Neuron (in vitro differentiated cells): ENCODE results near the gene NCBP2L.

ENCODE experiments used
- H2AFZ ChIP-seq: one replicate; pipeline ENCODE4 v1.6.1; 2013; ENCODE audit warnings: low read depth, mild to moderate bottlenecking, inconsistent platforms, low read length, moderate library complexity
- H3K27me3 ChIP-seq: one replicate; pipeline ENCODE4 v1.6.1; 2013; ENCODE audit warnings: low read length; ENCODE audit not compliant: insufficient read depth
- H3K36me3 ChIP-seq: one replicate; pipeline ENCODE4 v1.6.1; 2013; ENCODE audit warnings: low read length; ENCODE audit not compliant: insufficient read depth
- H3K4me1 ChIP-seq: one replicate; pipeline ENCODE4 v1.6.1; 2013; ENCODE audit warnings: low read length; ENCODE audit not compliant: insufficient read depth
- H3K4me3 ChIP-seq: 2 replicates; pipeline ENCODE4 v1.5.1; 2013; ENCODE audit warnings: mild to moderate bottlenecking, low read length, moderate library complexity
- H3K9me3 ChIP-seq: one replicate; pipeline ENCODE4 v1.6.1; 2013; ENCODE audit warnings: low read length

Gene NCBP2L

GRCh38 chrX:107741404-107741790, 36.1 kb upstream of the NCBP2L start:
- Histone ChIP-seq H3K9me3 (no peaks in the 10 kb centered on the region), H3K4me3 (no peak overlapping the region), H3K4me1 (no peaks in the 10 kb centered on the region), H2AFZ (no peak overlapping the region), H3K36me3 (no peaks in the 10 kb centered on the region), H3K27me3 (peaks cover 8% of the 10 kb centered on the region)

- H3K36me3 ChIP-seq, result no peaks in the 10 kb centered on the region
- peaks cover 10% of the 10 kb centered on the region for H3K27me3 ChIP-seq
Measured at GRCh38 chrX:107742700-107743191, 34.8 kb upstream of the NCBP2L start.

GRCh38 chrX:107743995-107744394, 33.5 kb upstream of the NCBP2L start:
- Histone ChIP-seq H3K36me3 (no peaks in the 10 kb centered on the region), H3K9me3 (no peaks in the 10 kb centered on the region), H3K4me1 (no peaks in the 10 kb centered on the region), H2AFZ (no peak overlapping the region), H3K27me3 (peaks cover 10% of the 10 kb centered on the region), H3K4me3 (no peak overlapping the region)

More at GRCh38 chrX:107742700-107743191, 34.8 kb upstream of the NCBP2L start:
- Histone ChIP-seq H3K4me3 (no peak overlapping the region), H2AFZ (no peak overlapping the region), H3K4me1 (no peaks in the 10 kb centered on the region), H3K9me3 (no peaks in the 10 kb centered on the region)

GRCh38 chrX:107744868-107745267, 32.7 kb upstream of the NCBP2L start:
- no peak overlapping the region for H3K4me3 ChIP-seq
- H3K4me1 ChIP-seq, result no peaks in the 10 kb centered on the region
- H2AFZ ChIP-seq, result no peak overlapping the region
- H3K9me3 ChIP-seq, result no peaks in the 10 kb centered on the region
- H3K27me3 ChIP-seq, result peaks cover 10% of the 10 kb centered on the region
- H3K36me3 ChIP-seq, result no peaks in the 10 kb centered on the region

GRCh38 chrX:107747596-107748161, 29.9 kb upstream of the NCBP2L start:
- peaks cover 15% of the 10 kb centered on the region for H3K27me3 ChIP-seq
- H3K9me3 ChIP-seq, result no peaks in the 10 kb centered on the region

GRCh38 chrX:107748506-107748905, 29.0 kb upstream of the NCBP2L start:
- H3K27me3 ChIP-seq, result peaks cover 19% of the 10 kb centered on the region
- H3K9me3 ChIP-seq, result no peaks in the 10 kb centered on the region
- no peak overlapping the region for H2AFZ ChIP-seq
- H3K36me3 ChIP-seq, result no peaks in the 10 kb centered on the region
- no peaks in the 10 kb centered on the region for H3K4me1 ChIP-seq
- no peak overlapping the region for H3K4me3 ChIP-seq

More at GRCh38 chrX:107747596-107748161, 29.9 kb upstream of the NCBP2L start:
- Histone ChIP-seq H2AFZ (no peak overlapping the region), H3K4me1 (no peaks in the 10 kb centered on the region), H3K4me3 (no peak overlapping the region), H3K36me3 (no peaks in the 10 kb centered on the region)

GRCh38 chrX:107750263-107750662, 27.3 kb upstream of the NCBP2L start:
- no peaks in the 10 kb centered on the region for H3K9me3 ChIP-seq
- no peak overlapping the region for H3K4me3 ChIP-seq
- H2AFZ ChIP-seq, result no peak overlapping the region
- no peaks in the 10 kb centered on the region for H3K4me1 ChIP-seq
- H3K27me3 ChIP-seq, result peaks cover 16% of the 10 kb centered on the region
- H3K36me3 ChIP-seq, result no peaks in the 10 kb centered on the region

- Histone ChIP-seq H3K9me3 (no peaks in the 10 kb centered on the region), H3K27me3 (peaks cover 14% of the 10 kb centered on the region), H3K4me3 (no peak overlapping the region), H3K4me1 (no peaks in the 10 kb centered on the region), H3K36me3 (no peaks in the 10 kb centered on the region), H2AFZ (no peak overlapping the region)
Measured at GRCh38 chrX:107750861-107751445, 26.6 kb upstream of the NCBP2L start.

GRCh38 chrX:107752043-107752442, 25.5 kb upstream of the NCBP2L start:
- H3K27me3 ChIP-seq, result peaks cover 9% of the 10 kb centered on the region
- no peaks in the 10 kb centered on the region for H3K36me3 ChIP-seq
- H3K4me1 ChIP-seq, result no peaks in the 10 kb centered on the region
- H3K9me3 ChIP-seq, result no peaks in the 10 kb centered on the region
- no peak overlapping the region for H3K4me3 ChIP-seq
- H2AFZ ChIP-seq, result no peak overlapping the region

GRCh38 chrX:107752714-107753113, 24.8 kb upstream of the NCBP2L start:
- Histone ChIP-seq H3K36me3 (no peaks in the 10 kb centered on the region), H2AFZ (no peak overlapping the region), H3K4me3 (no peak overlapping the region), H3K27me3 (peaks cover 9% of the 10 kb centered on the region), H3K9me3 (no peaks in the 10 kb centered on the region), H3K4me1 (no peaks in the 10 kb centered on the region)

GRCh38 chrX:107753187-107753586, 24.3 kb upstream of the NCBP2L start:
- Histone ChIP-seq H2AFZ (no peak overlapping the region), H3K27me3 (peaks cover 9% of the 10 kb centered on the region), H3K4me1 (no peaks in the 10 kb centered on the region), H3K9me3 (no peaks in the 10 kb centered on the region), H3K4me3 (no peak overlapping the region), H3K36me3 (no peaks in the 10 kb centered on the region)

- Histone ChIP-seq H3K27me3 (peaks cover 6% of the 10 kb centered on the region), H3K36me3 (no peaks in the 10 kb centered on the region), H3K4me1 (no peaks in the 10 kb centered on the region), H2AFZ (no peak overlapping the region), H3K4me3 (no peak overlapping the region), H3K9me3 (no peaks in the 10 kb centered on the region)
Measured at GRCh38 chrX:107755721-107756120, 21.8 kb upstream of the NCBP2L start.

- Histone ChIP-seq H3K36me3 (no peaks in the 10 kb centered on the region), H2AFZ (no peak overlapping the region), H3K27me3 (peaks cover 3% of the 10 kb centered on the region), H3K4me3 (no peak overlapping the region), H3K4me1 (no peaks in the 10 kb centered on the region), H3K9me3 (no peaks in the 10 kb centered on the region)
Measured at GRCh38 chrX:107758231-107758766, 19.2 kb upstream of the NCBP2L start.
